Dedifferentiated amniotic fluid mesenchymal stem cell (primary cell): Measurements from ENCODE around the gene PLAGL2.

Source experiments
- DNase-seq: peaks from one replicate; pipeline ENCODE4 v3.0.0-alpha.2; 2016; ENCODE audit errors: extremely low spot score

The PLAGL2 gene

DNA sequence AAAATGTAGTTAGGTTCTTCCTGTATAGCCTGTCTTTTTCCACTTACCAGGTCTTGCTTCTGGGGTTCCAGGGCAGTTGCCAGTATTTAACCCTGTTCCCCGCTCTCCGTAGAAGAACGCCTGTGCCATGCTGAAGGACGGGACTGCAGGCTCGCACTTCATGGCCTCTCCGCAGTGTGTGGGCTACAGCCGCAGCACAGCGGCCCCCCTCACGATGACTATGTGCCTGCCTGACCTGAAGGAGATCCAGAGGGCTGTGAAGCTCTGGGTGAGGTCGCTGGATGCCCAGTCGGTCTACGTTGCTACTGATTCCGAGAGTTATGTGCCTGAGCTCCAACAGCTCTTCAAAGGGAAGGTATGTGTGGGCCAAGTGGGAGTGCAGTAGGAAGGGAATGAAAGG is 23.2 kb upstream of the PLAGL2 start:
- no peak for DNase-seq

DNA sequence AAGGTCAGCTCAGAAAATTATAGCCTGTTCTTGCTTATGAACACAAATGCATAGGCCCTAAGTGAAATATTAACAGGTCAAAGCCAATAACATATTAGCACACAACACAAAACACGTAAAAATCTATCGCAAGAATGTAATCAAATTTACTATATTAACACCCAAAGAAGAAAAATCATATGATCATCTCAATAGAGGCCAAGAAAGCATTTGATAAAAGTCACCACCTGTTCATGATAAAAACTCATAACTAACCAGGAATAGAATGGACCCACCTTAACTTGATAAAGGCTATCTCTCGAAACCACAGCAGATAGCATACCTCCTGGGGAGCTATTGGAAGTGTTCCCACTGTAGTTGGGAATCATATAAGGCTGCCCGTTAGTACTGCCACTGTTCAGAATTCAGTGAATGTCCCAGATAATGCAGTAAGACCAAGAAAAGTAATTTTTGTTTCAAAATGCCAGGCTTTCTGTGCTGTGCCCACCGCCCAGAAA is 21.8 kb upstream of the PLAGL2 start:
- DNase-seq, result no peak

DNA sequence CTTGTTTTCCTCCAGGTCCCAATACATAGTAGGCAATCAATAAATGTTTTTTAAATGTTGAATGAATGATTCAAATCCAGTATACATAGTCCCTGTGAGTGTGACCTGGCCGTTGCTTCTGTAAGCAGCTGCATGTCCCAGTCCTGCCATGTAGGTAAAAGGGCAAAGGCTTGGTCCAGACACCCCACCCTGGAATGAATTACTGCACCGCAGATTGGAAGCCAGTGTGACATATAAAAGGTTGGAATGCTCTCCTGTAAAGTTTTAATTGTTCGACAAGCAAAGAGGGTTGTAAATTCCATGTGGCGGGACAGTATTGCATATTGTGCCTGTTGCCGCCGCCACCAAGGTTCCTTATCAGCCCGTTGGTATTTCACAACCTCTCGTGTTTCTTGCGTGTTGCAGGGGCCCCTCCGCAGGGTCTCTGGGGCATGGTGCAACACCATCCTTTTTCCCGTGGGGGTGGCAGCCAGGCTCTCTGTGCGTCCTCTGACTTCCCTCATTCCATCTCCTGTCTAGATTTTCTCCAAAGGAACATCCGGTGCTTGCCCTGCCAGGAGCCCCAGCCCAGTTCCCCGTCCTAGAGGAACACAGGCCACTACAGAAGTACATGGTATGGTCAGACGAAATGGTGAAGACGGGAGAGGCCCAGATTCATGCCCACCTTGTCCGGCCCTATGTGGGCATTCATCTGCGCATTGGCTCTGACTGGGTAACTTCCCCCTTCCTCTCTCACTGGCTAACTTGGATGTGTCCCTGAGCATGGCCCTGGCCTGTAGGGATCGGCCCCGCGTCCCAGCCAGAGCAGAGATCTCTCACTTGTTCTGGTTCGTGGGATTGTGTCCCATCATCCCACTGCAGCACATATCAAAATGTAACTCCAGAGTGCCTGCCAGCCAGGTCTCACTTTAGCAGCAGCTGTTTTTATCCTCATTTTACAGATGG is 20.5 kb upstream of the PLAGL2 start:
- no peak for DNase-seq

DNA sequence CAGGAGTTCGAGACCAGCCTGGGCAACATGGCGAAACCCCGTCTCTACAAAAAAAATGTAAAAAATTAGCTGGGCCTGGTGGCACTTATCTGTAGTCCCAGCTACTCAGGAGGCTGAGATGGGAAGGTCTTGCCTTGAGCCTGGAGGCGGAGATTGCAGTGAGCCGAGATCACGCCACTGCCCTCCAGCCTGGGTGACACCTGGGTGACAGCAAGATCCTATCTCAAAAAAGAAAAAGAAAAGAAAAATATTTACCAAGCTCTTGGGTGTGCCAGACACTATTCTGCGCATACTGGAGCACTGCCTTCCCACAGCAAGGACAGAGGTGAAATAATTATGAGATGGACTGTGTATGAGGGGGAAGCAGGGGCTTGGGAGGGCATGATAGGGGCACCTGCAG is 19.8 kb upstream of the PLAGL2 start:
- no peak for DNase-seq

DNA sequence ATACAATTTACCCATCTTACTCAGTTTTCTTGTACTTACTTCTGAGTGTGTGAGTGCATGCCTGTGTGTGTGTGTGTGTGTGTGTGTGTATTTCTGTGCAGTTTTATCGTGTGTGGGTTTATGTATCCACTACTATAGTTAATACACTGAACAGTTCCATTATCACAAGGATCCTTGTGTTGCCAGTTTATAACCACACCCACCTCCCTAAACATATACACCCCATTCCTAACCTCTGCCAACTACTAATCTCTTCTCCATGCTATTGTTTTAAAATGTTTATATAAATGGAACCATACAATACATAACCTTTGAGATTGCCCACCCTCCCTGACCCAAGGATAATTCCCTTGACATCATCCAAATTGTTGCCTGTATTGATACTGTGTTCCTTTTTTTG is 18.8 kb upstream of the PLAGL2 start:
- no peak for DNase-seq

DNA sequence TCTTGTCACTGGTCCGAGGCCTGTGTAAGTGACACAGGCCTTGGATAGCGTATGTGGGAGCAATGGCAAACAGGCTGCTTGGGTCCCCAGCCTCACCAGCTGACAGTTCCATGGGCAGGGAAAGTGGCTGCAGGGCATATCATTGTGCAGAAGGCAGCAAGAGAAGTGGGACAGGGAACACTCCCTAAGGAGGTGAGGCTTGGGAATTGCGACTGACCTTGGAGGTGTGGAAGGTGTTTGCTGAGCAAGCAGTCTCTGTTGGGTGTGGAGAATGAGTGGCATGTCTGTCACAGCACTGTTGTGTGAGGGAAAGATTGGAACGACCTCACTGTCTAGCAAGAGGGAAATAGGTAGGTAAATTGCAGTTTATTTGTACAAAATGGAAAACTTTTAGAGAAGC is 16.9 kb upstream of the PLAGL2 start:
- no peak for DNase-seq

DNA sequence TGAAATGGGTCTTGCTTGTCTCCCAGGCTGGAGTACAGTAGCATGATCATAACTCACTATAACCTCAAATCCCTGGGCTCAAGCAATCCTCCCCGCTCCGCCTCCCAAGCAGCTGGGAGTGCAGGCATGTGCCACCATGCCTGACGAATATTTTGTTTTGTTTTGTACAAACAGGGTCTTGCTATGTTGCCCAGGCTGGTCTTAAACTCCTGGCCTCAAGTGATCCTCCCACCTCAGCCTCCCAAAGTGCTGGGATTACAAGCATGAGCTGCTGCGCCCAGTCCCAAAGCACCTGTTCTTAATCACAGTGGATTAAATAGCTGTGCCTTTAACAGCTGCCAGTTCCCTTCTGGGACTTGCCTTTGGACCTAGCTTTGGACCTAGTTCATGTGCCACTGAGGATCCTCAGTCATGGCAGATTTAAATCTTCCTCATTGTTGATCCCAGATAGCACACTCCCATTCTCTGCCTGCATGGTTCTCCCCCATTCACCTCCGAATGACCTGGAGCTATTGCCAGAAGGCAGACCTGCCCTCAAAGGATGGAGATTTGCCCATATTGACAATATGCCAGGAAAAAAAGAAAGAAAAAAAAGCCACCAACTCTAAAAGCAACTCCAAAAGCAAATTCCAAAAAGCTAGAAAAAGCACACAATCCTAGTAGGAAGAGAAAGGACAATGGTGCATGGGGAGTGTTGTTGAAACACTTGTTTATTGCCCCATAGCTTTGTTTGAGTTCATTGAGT is 10.8 kb upstream of the PLAGL2 start:
- DNase-seq, result no peak

DNA sequence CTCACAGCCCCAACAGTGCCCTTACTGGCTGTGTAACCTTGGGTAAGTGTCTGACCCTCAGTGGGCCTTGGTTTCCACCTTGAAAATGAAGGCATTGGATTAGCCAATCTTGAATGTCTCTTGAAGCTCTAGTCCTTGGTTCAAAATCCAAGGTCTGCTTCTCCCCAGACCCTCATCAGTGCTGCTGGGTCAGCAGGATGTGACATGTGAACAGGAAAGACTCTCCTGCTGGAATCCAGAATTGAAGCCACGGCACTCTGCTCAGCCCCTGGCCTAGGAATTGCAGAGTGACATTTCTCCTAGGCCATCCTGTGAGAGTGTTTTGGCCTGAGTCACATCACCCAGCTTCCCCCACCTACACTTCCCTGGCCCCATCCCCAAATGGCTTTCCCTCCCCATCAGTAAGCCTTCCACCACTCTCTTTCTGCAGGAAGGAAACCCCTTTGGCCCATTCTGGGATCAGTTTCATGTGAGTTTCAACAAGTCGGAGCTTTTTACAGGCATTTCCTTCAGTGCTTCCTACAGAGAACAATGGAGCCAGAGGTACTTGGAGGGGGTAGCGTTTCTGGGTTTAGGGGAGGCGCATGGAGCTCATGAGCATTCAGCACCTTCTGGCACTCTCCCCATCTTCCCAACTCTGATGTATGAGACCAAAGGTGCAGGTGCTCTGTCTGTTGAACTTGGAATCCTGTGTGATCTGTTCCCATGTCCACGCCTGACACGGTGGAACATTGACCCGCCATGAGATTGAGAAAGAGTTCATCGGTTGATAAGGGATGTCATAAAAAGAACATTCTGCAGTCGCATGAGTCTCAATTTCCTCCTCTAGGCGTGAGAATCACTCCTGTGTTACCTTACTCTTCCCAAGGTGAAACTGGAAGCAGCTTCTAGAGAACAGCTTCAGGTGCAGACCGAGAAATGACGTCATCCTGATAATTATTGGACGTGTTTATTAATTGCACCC is 8.9 kb upstream of the PLAGL2 start:
- no peak for DNase-seq

DNA sequence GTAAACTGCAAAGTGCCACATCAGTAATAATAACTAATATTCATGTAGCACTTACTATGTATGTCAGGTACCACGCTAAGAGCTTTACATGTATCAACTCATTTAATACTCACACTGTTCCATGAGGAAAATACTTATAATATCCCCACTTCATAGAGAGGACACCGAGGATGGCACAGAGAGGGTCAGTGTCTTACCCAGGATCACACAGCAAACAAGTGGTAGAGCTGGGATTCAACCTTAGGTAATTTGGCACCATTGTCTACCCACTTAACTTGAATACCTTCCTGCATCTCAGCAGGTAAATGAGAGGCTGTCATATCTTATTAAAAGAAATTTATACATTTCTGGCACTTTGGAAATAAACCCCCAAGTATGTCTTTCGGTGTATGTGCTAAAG is 8.2 kb upstream of the PLAGL2 start:
- no peak for DNase-seq

DNA sequence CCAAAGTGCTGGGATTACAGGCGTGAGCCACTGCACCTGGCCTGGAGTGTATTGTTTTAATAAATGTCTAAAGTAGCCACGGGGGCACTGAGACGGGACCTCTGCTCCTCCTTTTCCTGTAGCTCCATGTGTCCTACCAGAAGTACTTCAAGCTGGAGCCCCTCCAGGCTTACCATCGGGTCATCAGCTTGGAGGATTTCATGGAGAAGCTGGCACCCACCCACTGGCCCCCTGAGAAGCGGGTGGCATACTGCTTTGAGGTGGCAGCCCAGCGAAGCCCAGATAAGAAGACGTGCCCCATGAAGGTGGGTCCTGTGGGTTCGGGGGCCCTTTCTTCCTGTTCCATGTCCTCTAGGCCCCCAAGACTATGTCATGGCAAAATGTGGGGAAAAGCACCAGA is 7.6 kb upstream of the PLAGL2 start:
- no peak for DNase-seq

DNA sequence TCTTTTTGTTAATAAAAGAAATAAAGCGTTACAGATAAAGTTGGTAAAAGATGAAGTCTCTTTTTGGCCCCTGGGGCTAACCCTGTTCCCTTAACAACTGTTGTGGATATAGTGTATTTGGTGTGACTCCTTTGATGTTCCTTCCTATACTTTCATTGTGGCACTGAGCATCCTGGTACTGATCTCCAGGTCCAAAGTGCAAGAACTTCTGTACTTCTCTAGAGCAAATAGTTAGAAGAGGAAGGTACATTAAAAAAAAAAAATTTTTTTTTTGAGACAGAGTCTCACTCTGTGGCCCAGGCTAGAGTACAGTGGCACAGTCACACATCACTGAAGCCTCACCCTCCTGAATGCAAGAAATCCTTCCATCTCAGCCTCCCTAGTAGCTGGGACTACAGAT is 6.3 kb upstream of the PLAGL2 start:
- no peak for DNase-seq

DNA sequence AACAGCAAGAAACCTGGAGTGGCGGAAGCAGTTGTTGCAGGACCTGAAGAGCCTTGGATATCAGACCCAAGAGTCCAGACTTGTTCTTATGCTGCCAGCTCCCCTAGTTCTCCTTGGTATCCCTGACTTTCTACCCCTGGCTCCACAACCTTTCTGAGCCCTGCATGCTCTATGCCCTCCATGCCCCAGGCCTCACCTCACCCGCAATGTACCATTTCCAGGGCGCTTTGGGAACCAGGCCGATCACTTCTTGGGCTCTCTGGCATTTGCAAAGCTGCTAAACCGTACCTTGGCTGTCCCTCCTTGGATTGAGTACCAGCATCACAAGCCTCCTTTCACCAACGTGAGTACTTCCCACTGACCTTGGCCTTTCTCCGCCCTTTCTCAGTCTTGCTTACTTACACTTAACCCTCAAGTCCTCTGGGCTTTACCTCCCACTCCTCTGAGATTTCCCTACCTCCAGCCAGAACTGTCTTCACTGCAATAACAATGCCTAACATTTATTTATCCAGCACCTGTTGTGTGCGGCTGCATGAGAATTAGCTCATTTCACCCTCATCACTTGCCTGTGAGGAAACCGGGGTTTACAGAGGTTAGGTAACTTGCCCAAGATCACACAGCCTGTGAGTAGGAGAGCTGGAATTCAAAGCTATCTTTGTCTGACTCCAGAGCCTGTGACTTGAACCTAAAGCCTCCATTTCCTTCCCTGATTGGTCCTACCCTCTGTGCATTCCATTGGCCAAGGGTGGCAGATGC is 2.5 kb upstream of the PLAGL2 start:
- DNase-seq, result no peak

DNA sequence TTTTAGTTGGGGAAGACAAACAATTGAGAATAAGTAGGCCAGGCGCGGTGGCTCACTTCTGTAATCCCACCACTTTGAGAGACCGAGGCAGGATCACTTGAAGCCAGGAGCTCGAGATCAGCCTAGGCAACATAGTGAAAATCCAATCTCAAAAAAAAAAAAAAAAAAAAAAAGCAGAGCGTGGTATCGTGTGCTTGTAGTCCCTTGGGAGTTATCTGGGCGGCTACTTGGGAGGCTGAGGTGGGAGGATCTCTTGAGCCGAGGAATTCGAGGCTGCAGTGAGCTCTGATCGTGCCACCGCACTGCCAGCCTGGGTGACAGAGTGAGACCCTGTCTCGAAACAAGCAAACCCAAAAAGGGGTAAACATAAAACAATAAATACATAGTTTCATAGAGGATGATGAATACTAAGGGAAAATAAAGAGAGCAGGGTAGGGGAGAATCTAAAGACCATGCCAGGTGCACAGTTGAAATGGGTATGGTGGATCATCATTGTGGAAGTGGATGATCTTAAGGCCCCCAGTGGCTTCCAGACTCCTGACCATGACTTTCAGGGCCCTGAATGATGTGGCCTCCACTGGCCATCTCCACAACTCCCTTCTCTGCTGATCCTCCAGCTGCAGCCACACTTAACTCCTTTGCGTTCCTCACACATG is 1.1 kb upstream of the PLAGL2 start:
- DNase-seq, result no peak

DNA sequence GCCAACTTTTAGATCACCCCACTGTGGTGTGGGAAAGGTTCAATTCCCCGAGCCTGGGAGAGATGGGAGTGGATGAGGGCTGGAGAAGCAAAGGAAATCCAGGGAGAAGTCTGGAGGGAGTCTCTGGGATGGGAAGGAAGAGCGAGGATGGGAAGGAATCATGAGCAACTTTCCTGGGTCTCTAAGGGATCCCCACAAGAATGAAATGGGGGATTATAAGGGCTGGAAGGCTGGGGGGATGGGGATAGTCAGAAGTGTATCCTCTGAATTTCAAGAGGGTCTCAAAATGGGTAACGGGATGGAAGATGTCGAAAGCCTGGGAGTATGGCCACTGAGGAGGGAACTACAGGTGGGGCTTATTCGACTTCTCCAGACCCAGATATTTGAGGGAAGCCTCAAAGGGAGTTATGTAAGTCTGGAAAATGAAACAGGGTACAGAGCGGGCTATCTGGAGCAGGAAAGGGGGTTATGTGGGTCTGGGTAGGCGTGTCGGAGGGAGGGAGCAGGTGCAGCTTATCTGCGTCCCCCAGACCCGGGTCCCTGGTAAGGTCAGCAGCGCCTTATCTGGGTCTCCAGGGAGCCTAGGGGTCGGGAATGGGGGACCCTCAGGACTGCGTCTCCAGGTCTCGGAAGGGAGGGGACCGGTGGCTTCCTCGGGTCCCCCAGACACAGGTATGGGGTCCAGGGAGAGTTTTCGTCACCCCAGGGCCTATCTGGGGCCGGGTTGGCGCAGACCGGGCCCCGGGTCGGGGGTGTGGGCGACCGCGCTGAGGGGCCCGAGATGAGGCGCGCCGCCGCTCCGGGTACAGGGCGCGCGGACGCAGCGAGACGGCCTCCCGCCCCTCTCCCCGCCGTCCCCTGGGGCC is 550 bp downstream of the PLAGL2 start:
- no peak for DNase-seq

DNA sequence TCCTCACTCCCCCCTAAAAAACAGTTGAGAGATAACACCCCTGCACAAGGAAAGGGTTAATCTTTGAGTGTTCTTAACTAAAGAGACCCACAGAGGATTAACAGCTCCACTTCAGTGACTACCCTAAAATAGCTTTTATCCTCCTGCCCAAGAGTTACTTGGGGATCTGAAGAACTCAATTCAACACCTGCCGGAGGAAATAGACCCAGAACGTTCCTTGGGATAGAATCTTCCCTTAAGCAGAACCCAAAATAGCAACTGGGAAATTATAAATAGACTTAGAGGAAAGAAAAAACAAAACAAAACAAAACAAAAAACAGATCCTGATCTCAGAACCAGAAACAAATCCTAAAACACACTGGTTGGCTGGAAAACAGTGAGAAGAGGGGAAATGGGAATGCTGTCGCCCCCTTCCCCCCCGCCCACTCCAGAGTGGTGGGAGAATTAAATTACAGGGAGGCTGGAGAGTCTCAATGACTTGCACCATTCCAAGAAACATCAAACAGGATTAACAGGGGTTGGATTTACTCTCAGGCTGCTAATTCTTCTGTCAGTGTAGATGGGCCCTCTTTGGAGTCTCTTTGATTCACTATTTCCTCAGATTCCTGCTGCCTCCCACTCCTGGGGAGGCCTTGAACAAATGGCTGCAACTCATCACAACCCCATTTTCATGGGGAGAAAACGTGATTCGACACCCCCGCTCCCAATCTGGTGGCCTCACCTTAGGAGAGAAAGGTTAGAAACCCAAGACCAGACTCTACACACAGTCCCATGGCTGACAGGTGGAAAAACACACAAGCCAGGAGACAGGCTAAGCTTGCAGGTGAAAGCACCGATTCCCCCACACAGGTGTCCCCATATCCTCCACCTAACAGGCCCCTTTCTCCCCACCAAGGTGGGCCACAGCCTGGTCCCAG is 1.4 kb downstream of the PLAGL2 start:
- no peak for DNase-seq

DNA sequence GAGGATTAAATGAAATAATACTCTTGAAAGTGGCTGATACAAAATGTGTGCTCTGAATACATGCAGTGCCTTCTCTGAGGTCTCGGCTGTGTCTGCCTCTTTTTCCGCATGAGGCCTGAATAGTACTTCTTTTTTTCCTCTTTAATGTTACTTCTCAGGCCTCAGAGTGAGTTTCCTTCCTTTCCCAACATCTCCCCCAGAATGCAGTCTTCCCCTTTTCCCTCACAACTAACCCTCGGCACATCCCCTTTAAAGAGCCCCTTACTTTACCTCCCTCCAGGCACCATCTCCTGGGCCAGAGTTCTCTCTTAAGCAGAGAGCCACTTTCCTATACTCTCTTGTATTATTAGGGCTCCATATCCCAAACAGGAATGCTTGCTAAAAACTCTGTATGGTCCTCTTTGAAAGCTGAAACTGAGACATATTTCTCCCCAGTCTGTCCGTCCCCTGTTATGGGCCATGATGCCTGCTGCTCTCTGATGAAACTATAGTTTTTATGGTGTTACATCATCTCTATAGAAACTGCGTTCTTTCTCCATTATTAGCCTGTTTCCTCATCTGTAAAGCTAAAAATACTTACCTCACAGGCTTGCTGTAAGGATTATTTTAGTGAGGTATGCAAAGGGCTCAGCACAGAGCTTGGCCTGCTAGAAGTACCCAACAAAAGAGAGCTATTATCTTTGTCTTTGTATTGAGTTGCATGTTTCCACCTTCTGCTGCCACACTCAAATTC is 2.3 kb downstream of the PLAGL2 start:
- DNase-seq, result no peak

DNA sequence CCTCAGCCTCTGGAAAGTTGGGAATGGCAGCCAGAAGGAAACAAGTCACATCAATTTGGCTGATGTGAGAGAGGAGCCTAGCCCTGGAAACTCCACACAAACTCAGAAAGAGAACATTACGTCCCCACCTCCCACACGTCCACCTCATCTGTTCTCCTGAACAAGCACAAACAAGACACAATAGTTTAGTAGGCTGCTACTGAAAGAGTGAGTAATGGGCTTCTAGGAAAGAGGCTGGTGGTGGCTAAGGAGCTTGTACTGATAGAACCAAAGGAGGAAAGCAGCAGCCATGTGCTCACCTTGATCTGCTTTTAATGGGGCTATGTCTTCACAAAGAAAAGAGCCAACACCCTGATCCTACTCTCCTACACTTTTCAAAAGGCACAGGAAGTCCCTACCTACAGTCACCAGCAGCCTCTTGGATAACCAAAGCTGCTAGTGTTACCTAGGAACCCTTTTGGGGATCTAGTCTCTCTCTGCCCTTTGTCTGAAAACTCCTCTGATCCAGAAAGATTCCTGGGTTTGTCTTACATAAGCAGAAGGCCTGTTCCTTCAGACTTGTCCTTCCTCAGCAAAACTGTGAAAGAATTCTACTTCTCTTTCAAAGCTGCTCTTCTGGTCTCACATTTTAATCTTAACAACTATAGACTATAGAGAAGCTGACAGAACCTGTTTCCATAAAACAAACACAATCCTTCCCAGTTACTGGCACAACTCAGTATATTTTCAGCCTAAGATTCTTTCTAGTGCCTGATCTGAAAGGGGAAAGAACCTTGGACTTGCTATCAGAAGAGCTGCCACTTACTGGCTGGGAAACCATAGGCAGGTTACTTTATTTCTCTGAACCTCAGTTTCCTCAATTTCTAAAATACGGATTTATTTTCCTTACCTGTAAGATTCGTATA is 3.1 kb downstream of the PLAGL2 start:
- DNase-seq, result no peak
